SU-DHL-6 (cell line): Measurements from ENCODE around the gene STIM2.

Experiments used
- H2AFZ ChIP-seq: fragments of 200-600 bp; sonication (generic); 2 replicates; pipeline ENCODE4 v1.6.1; 2014; ENCODE audit warnings: low read depth, mild to moderate bottlenecking, moderate library complexity, mixed read lengths, antibody characterized with exemption, low read length; ENCODE audit not compliant: severe bottlenecking
- H3F3A ChIP-seq: fragments of 200-600 bp; shearing (Covaris generic); 2 replicates; pipeline ENCODE4 v1.6.0; 2016; ENCODE audit warnings: antibody characterized with exemption, mild to moderate bottlenecking; ENCODE audit not compliant: insufficient read depth
- H3K27ac ChIP-seq: fragments of 200-600 bp; sonication (generic); 2 replicates; pipeline ENCODE4 v1.5.1; 2016; ENCODE audit warnings: low read depth, mild to moderate bottlenecking, low read length, moderate library complexity, mixed read lengths
- H3K27me3 ChIP-seq: fragments of 200-600 bp; sonication (generic), shearing (Covaris generic); 2 replicates; pipeline ENCODE4 v1.6.0; 2014; ENCODE audit warnings: mild to moderate bottlenecking, low read length
- H3K36me3 ChIP-seq: fragments of 200-600 bp; sonication (generic); 2 replicates; pipeline ENCODE4 v1.6.1; 2014; ENCODE audit warnings: mild to moderate bottlenecking, low read length, mixed read lengths
- H3K4me2 ChIP-seq: fragments of 300-600, 200-600 bp; shearing (Covaris generic), sonication (generic); 2 replicates; pipeline ENCODE4 v1.6.0; 2014; ENCODE audit warnings: low read length, low read depth, mild to moderate bottlenecking; ENCODE audit not compliant: poor library complexity, severe bottlenecking
- H3K4me3 ChIP-seq: fragments of 200-600 bp; sonication (generic); 2 replicates; pipeline ENCODE4 v1.5.1; 2014; ENCODE audit warnings: antibody characterized with exemption, low read length, mild to moderate bottlenecking, mixed read lengths; ENCODE audit not compliant: insufficient read depth, poor library complexity, severe bottlenecking
- H3K79me2 ChIP-seq: fragments of 200-600 bp; sonication (generic); 2 replicates; pipeline ENCODE4 v1.6.1; 2014; ENCODE audit warnings: mild to moderate bottlenecking, low read length, moderate library complexity; ENCODE audit not compliant: insufficient read depth
- H3K9ac ChIP-seq: fragments of 200-600 bp; sonication (generic); 2 replicates; pipeline ENCODE4 v1.7.0; 2014; ENCODE audit warnings: mild to moderate bottlenecking, low read length
- H3K9me2 ChIP-seq: fragments of 200-600 bp; sonication (generic); replicated peaks from 2 replicates; pipeline ENCODE4 v1.6.1; 2014; ENCODE audit warnings: low read length; ENCODE audit not compliant: insufficient read depth
- H3K9me3 ChIP-seq: fragments of 200-600 bp; sonication (generic); 2 replicates; pipeline ENCODE4 v1.6.1; 2014; ENCODE audit warnings: low read length, mixed read lengths; ENCODE audit not compliant: insufficient read depth
- H4K20me1 ChIP-seq: fragments of 200-600 bp; sonication (generic); 2 replicates; pipeline ENCODE4 v1.6.1; 2014; ENCODE audit warnings: low read depth, mild to moderate bottlenecking, antibody characterized with exemption, low read length, moderate library complexity, mixed read lengths
- CTCF ChIP-seq: fragments of 200-600 bp; sonication (generic); IDR thresholded peaks from one replicate; pipeline ENCODE4 v1.5.1; 2017; ENCODE audit warnings: antibody characterized with exemption, mild to moderate bottlenecking, low read length, moderate library complexity; ENCODE audit not compliant: insufficient read depth, poor library complexity, severe bottlenecking
- EZH2phosphoT487 ChIP-seq: fragments of 200-600 bp; sonication (generic), shearing (Covaris generic); conservative IDR thresholded peaks from 2 replicates; pipeline ENCODE4 v1.6.1; 2018; ENCODE audit warnings: mild to moderate bottlenecking, antibody characterized with exemption, low read length, moderate library complexity, mixed read lengths

The STIM2 gene

GRCh38 chr4:27043200-27043599 is 182.6 kb downstream of the STIM2 start:
- TF ChIP-seq EZH2phosphoT487 (no peak), CTCF (no peak)
- Histone ChIP-seq H2AFZ (no peak overlapping the region), H3K27ac (no peak overlapping the region)

GRCh38 chr4:27046851-27047250 is 186.2 kb downstream of the STIM2 start:
- Histone ChIP-seq H3K9me3 (no peaks in the 10 kb centered on the region), H3K9me2 (no peaks in the 10 kb centered on the region)
- TF ChIP-seq CTCF (no peak), EZH2phosphoT487 (no peak)

More at GRCh38 chr4:27043200-27043599, 182.6 kb downstream of the STIM2 start:
- H3K27me3 ChIP-seq, result no peaks in the 10 kb centered on the region
- no peak overlapping the region for H3K9ac ChIP-seq
- H3K9me3 ChIP-seq, result no peaks in the 10 kb centered on the region
- no peaks in the 10 kb centered on the region for H3K36me3 ChIP-seq
- no peak overlapping the region for H3K4me3 ChIP-seq
- H3K79me2 ChIP-seq, result no peaks in the 10 kb centered on the region
- H3F3A ChIP-seq, result no peaks in the 10 kb centered on the region
- no peaks in the 10 kb centered on the region for H4K20me1 ChIP-seq
- no peaks in the 10 kb centered on the region for H3K9me2 ChIP-seq
- no peak overlapping the region for H3K4me2 ChIP-seq

GRCh38 chr4:27048429-27049238 is 188.0 kb downstream of the STIM2 start:
- Histone ChIP-seq H3K4me3 (no peak overlapping the region), H3K36me3 (no peaks in the 10 kb centered on the region), H4K20me1 (no peaks in the 10 kb centered on the region), H3K9me2 (no peaks in the 10 kb centered on the region), H3K4me2 (peak overlapping the region; percentile 53), H3K27me3 (no peaks in the 10 kb centered on the region; the same call in 1 of the 2 replicates), H3K9ac (no peak overlapping the region), H3K79me2 (no peaks in the 10 kb centered on the region), H3F3A (no peaks in the 10 kb centered on the region), H2AFZ (no peak overlapping the region), H3K27ac (no peak overlapping the region), H3K9me3 (no peaks in the 10 kb centered on the region)
- peak; percentile 49 for TF ChIP-seq CTCF
- TF ChIP-seq EZH2phosphoT487, result no peak

More at GRCh38 chr4:27046851-27047250, 186.2 kb downstream of the STIM2 start:
- Histone ChIP-seq H3K27me3 (no peaks in the 10 kb centered on the region), H4K20me1 (no peaks in the 10 kb centered on the region), H3K4me2 (no peak overlapping the region), H3K9ac (no peak overlapping the region), H3K4me3 (no peak overlapping the region), H3K27ac (no peak overlapping the region), H3F3A (no peaks in the 10 kb centered on the region), H2AFZ (no peak overlapping the region), H3K79me2 (no peaks in the 10 kb centered on the region), H3K36me3 (no peaks in the 10 kb centered on the region)
